Calu3 (cell line): ENCODE results near the gene SPON1. TPM values are rescaled to one million over a fixed set of nuclear protein-coding genes. Genes with fewer than 3 reads are reported as not detected.

Experiments
- BruUV-seq: library from RNA; stranded (reverse); fragments of 400-500 nt; replicated peaks from 2 replicates; lab custom pipeline; 2021; lab: Mats Ljungman, UMichigan
- CTCF ChIA-PET: fragments of 300-600 bp; sonication (Branson Sonifier 250); formaldehyde crosslinking; loops from one replicate; lab custom pipeline; 2022; ENCODE audit warnings: antibody characterized with exemption; lab: Charles Lee
- DNase-seq: peaks from one replicate; pipeline ENCODE4 v3.0.0; 2022
- H3K27ac Mint-ChIP-seq: one replicate; pipeline ENCODE4 v1.8.0; 2022; ENCODE audit warnings: mixed read lengths; ENCODE audit not compliant: unreplicated experiment
- H3K27me3 Mint-ChIP-seq: one replicate; pipeline ENCODE4 v1.8.0; 2022; ENCODE audit warnings: mixed read lengths; ENCODE audit not compliant: unreplicated experiment
- H3K36me3 Mint-ChIP-seq: one replicate; pipeline ENCODE4 v1.8.0; 2022; ENCODE audit warnings: mild to moderate bottlenecking, moderate library complexity, mixed read lengths; ENCODE audit not compliant: insufficient read depth, unreplicated experiment
- H3K4me1 Mint-ChIP-seq: one replicate; pipeline ENCODE4 v1.8.0; 2022; ENCODE audit warnings: mild to moderate bottlenecking, low read depth, mixed read lengths; ENCODE audit not compliant: unreplicated experiment
- H3K4me3 Mint-ChIP-seq: one replicate; pipeline ENCODE4 v1.8.0; 2022; ENCODE audit warnings: mild to moderate bottlenecking, low read depth, moderate library complexity, mixed read lengths; ENCODE audit not compliant: unreplicated experiment
- H3K9me3 Mint-ChIP-seq: one replicate; pipeline ENCODE4 v1.8.0; 2022; ENCODE audit warnings: low read depth, mixed read lengths; ENCODE audit not compliant: unreplicated experiment
- intact Hi-C: fragments of 100-400 bp; cut with micrococcal nuclease; formaldehyde crosslinking; loops from one replicate; pipeline ENCODE4 v1.10.0; 2022; ENCODE audit not compliant: unreplicated experiment
- total RNA-seq: library from RNA; stranded (reverse); gene quantifications from 2 replicates; pipeline ENCODE4 v1.2.3, GENCODE V29; 2022
- TF ChIP-seq, protein P1 (sequence below): fragments of 200-600 bp; IDR thresholded peaks from one replicate; pipeline ENCODE4 v1.8.0; 2022; ENCODE audit warnings: antibody characterized with exemption; ENCODE audit not compliant: unreplicated experiment

SPON1 gene
- total RNA-seq, 1 experiment from 2014 or later: not detected

DNA sequence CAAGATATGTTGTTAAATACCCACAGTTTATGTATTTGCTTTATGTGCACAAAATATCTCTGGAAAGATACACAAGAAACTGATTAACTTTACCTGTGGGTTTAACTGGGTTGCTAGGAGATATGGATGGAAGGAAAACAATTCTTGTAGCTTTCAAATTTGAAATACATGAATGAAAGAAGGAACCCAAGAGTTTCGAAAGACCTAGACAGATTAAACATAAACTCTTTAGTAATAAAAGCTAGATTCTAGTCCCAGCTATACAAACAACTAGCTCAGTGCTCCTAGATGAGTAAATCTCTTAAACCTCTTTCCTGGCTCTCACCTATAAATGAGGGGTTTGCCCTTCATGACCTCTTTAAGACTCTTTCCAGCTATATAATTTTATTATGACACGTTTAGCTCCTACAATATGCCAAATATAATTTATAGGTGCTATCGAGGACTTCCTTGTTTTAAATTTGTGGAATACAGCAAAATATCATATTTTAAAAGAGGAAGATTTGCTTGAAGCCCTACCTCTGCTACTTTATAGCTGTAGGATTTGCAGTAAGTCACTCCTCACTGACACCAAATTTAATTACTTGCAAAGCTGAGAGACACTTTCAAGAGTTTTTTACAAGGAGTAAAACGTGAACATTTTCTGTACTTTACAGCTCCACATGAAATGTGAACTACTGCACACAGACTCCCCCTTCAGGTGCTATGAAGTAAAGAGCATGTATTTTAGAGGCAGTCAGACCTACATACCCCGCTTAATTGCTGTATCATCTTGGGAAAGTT is 345.8 kb downstream of the SPON1 start:
- TF ChIP-seq, protein P1, sequence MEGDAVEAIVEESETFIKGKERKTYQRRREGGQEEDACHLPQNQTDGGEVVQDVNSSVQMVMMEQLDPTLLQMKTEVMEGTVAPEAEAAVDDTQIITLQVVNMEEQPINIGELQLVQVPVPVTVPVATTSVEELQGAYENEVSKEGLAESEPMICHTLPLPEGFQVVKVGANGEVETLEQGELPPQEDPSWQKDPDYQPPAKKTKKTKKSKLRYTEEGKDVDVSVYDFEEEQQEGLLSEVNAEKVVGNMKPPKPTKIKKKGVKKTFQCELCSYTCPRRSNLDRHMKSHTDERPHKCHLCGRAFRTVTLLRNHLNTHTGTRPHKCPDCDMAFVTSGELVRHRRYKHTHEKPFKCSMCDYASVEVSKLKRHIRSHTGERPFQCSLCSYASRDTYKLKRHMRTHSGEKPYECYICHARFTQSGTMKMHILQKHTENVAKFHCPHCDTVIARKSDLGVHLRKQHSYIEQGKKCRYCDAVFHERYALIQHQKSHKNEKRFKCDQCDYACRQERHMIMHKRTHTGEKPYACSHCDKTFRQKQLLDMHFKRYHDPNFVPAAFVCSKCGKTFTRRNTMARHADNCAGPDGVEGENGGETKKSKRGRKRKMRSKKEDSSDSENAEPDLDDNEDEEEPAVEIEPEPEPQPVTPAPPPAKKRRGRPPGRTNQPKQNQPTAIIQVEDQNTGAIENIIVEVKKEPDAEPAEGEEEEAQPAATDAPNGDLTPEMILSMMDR: peak; percentile 29
- intact Hi-C loops: loop anchor here (5.0 kb wide), 1 partner anchor 49 kb away; the partner anchor contains the start of gene RRAS2
- H3K27ac Mint-ChIP-seq: no peak overlapping the region
- peaks cover 3% of the 10 kb centered on the region for H3K4me1 Mint-ChIP-seq
- no peaks in the 10 kb centered on the region for H3K27me3 Mint-ChIP-seq
- H3K36me3 Mint-ChIP-seq: no peaks in the 10 kb centered on the region
- peak; percentile 8 for DNase-seq
- no peak overlapping the region for H3K4me3 Mint-ChIP-seq
- CTCF ChIA-PET: interaction anchor here (0.8 to 1.3 kb wide), 5 partner anchors 8 to 147 kb away, joined by 3 to 11 read pairs (median 6); no protein-coding TSS in a partner anchor
- no peaks in the 10 kb centered on the region for H3K9me3 Mint-ChIP-seq
- no TSS peak for BruUV-seq

DNA sequence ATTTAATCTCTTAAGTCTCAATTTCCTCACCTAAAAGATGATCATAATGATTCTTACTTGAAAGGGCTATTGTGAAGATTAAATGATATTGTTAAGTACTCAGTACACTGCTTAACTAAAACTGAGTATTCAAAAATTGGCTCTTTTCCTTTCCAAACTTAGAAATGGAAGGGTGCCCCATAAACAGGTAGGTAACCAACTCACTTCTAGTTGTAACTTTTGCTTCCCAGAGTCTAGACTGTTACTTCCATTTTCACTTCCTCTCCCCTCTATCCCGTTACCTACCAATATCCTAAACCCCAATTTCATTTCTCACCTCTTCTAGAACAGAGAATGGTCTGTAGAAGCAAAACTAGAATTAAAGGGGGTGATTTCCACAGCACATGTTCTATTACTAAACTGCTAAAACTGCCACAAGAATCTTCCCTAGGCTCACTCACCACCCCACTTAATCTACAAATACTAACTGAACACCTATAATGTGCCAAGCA is 346.4 kb downstream of the SPON1 start:
- Mint-ChIP-seq H3K27ac (no peak overlapping the region), H3K4me3 (no peak overlapping the region), H3K27me3 (no peaks in the 10 kb centered on the region), H3K36me3 (no peaks in the 10 kb centered on the region), H3K9me3 (no peaks in the 10 kb centered on the region), H3K4me1 (peaks cover 8% of the 10 kb centered on the region)
- intact Hi-C loops: loop anchor here (5.0 kb wide), 1 partner anchor 48 kb away; the partner anchor contains the start of gene RRAS2
- TF ChIP-seq, protein P1: no peak
- CTCF ChIA-PET: interaction anchor here (0.8 to 1.3 kb wide), 2 partner anchors 8 to 110 kb away, joined by 3 to 6 read pairs; no protein-coding TSS in a partner anchor
- no peak for DNase-seq
- BruUV-seq: no TSS peak

DNA sequence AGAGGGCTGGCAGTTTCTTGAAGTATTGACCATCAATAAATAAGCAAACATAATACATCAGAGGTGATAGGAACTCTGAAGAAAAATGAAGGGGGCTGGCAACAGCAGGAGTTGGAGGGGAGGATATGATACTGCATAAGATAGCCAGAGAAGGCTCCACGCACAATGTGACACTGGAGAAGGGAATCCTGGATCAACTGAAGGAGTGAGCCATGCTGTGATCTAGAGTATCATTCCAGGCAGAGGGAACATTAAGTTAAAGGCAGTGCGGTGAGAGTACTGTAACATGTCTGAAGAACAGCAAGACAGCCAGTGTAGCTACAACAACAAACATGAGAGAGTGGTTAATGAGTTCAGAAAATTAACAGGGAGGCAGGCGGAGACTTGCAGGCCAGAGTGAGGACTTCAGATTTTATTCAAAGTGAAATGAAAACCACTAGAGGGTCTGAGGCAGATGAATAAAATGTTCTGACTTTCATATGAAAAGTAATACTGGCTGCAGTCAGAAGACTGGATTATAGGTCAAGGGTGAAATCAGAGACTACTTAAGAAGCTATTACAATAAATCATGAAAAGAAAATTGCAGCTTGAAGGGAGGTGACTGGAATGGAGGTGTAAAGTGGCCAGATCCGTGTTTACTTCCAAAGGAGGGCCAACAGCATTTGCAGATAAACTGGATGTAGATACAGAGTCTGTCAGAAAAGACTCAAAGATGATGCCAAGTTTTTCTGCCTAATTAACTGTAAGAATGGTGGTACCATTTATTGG is 347.1 kb downstream of the SPON1 start:
- no peaks in the 10 kb centered on the region for H3K36me3 Mint-ChIP-seq
- TF ChIP-seq, protein P1: no peak
- no peak overlapping the region for H3K27ac Mint-ChIP-seq
- peaks cover 8% of the 10 kb centered on the region for H3K4me1 Mint-ChIP-seq
- H3K4me3 Mint-ChIP-seq: no peak overlapping the region
- no peak for DNase-seq
- no peaks in the 10 kb centered on the region for H3K27me3 Mint-ChIP-seq
- CTCF ChIA-PET: no interaction called here
- no peaks in the 10 kb centered on the region for H3K9me3 Mint-ChIP-seq
- BruUV-seq: no TSS peak
- intact Hi-C loops: loop anchor here (5.0 kb wide), 1 partner anchor 48 kb away; the partner anchor contains the start of gene RRAS2

DNA sequence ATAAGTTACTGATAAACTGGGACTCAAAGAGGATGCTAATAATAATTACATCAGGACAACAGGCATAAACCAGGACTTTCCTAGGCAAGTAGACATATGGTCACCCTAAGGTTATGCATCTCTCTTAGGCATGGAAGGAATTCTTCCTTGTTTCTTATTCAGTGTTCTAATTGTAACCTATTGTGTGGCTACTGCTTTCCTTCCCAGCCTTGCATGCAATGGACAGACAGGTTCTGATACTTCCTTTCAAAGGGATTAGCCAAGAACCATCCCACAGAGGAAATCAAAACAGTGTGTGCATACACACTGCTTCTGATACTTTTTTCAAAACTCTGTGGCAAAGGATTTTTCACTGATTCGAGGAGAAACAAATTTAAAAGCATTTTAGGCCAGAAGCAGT is 348.2 kb downstream of the SPON1 start:
- CTCF ChIA-PET: no interaction called here
- no peaks in the 10 kb centered on the region for H3K27me3 Mint-ChIP-seq

More for the DNA sequence above, 348.2 kb downstream of the SPON1 start:
- no peak overlapping the region for H3K27ac Mint-ChIP-seq
- no TSS peak for BruUV-seq
- TF ChIP-seq, protein P1: no peak
- intact Hi-C loops: no loop called here
- no peaks in the 10 kb centered on the region for H3K36me3 Mint-ChIP-seq
- peaks cover 8% of the 10 kb centered on the region for H3K4me1 Mint-ChIP-seq
- H3K9me3 Mint-ChIP-seq: no peaks in the 10 kb centered on the region
- H3K4me3 Mint-ChIP-seq: no peak overlapping the region
- no peak for DNase-seq
